ENCODE data around the gene GIGYF2. TPM values are rescaled to one million over a fixed set of nuclear protein-coding genes. Genes with fewer than 3 reads are reported as not detected.

GIGYF2 gene, protein sequence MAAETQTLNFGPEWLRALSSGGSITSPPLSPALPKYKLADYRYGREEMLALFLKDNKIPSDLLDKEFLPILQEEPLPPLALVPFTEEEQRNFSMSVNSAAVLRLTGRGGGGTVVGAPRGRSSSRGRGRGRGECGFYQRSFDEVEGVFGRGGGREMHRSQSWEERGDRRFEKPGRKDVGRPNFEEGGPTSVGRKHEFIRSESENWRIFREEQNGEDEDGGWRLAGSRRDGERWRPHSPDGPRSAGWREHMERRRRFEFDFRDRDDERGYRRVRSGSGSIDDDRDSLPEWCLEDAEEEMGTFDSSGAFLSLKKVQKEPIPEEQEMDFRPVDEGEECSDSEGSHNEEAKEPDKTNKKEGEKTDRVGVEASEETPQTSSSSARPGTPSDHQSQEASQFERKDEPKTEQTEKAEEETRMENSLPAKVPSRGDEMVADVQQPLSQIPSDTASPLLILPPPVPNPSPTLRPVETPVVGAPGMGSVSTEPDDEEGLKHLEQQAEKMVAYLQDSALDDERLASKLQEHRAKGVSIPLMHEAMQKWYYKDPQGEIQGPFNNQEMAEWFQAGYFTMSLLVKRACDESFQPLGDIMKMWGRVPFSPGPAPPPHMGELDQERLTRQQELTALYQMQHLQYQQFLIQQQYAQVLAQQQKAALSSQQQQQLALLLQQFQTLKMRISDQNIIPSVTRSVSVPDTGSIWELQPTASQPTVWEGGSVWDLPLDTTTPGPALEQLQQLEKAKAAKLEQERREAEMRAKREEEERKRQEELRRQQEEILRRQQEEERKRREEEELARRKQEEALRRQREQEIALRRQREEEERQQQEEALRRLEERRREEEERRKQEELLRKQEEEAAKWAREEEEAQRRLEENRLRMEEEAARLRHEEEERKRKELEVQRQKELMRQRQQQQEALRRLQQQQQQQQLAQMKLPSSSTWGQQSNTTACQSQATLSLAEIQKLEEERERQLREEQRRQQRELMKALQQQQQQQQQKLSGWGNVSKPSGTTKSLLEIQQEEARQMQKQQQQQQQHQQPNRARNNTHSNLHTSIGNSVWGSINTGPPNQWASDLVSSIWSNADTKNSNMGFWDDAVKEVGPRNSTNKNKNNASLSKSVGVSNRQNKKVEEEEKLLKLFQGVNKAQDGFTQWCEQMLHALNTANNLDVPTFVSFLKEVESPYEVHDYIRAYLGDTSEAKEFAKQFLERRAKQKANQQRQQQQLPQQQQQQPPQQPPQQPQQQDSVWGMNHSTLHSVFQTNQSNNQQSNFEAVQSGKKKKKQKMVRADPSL (N-terminal part only)
- 74.5 TPM for total RNA-seq
- long read RNA-seq, partial matches to known transcripts = 145 of 234 reads
- long read RNA-seq, other reads (novel, unspliced or antisense) = 89 of 234 reads

GRCh38 chr2:232697059-232697806 lies at the start of gene GIGYF2:
Gene GIGYF2 (plus strand): TSS chr2:232697331. CDS start chr2:232735198, 37,867 bp downstream.
- peak; percentile 99 for DNase-seq (ENCODE audit: low spot score)

DNA sequence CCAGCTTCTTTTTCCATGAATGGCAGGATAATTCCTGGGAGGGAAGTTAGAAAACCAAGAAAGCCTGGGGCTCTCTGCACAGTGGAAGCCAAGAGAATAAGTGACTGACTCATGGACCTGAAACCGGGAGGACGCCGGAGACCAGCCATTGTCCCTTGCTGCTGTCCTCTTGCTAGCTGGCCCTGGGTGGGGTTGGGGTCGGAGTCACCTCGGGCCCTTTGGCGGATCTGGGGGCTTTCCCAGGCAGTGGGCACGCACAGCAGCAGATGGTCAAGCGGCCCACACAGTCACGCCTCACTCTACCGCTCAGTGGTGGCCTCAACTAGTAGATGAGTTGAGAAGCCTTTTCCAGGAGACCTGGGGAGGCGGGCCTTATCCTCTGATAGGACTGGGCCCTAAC lies 48.1 kb upstream of the GIGYF2 start:
- no peak for DNase-seq (ENCODE audit: low spot score)

DNA sequence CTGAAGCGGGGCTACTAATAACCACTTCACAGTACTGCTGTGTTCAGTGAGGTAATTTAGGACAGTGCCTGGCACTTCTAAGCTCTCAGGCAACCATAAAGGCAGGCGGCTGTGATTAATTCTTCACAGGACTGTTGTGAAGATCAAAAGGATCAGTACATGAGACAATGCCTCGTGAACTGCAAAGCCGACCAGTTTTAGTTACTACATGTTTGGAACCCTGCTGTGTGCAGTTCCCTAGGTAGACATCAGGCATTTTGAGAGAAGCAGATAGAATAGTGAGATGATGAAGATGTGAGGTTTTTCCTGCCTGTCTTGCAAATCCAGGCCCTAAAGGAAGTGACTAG lies 44.7 kb upstream of the GIGYF2 start:
- DNase-seq (ENCODE audit: low spot score) = no peak

GRCh38 chr2:232653441-232653840 lies 43.7 kb upstream of the GIGYF2 start:
- no peak for DNase-seq (ENCODE audit: low spot score)

DNA sequence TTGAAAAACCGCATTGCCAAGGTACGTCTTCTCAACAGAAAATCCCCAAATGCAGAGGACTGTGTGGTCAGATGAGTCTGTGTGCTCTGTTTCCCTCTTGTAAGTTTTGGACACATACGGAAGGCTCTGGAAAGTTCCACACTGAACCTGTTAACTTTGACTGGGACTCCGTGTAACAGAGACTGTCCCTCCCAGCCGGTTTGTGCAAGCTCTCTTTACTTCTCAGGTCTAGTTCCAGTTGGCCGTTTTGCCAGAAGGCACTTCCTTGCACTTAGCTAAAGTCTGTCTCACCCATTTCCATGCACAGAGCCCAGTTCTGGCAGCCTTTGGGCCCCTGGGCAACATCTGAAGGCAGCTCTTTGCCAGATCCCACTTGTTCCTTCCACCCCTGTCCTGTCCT lies 41.7 kb upstream of the GIGYF2 start:
- no peak for DNase-seq (ENCODE audit: low spot score)

GRCh38 chr2:232658217-232658785 lies 38.8 kb upstream of the GIGYF2 start:
- no peak for DNase-seq (ENCODE audit: low spot score)

DNA sequence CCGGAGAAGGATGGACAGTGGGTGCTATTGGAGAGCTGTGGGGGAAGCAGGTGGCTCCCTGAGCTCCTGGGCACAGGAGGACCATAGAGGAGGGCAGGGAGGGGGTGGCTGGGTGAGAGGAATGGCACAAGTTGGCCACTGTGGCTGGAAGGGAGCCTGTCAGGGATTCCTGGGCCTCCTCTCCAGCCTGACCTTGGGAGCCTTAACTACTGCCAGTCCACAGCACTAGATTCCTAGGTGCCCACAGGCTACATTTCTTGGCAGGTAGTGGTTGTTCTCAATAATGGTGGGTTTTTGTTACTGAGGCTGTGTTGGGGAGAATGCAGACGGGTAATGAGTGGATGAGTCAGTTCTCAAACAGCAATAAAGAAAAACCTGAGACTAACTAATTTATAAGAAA lies 37.8 kb upstream of the GIGYF2 start:
- DNase-seq (ENCODE audit: low spot score) = no peak

DNA sequence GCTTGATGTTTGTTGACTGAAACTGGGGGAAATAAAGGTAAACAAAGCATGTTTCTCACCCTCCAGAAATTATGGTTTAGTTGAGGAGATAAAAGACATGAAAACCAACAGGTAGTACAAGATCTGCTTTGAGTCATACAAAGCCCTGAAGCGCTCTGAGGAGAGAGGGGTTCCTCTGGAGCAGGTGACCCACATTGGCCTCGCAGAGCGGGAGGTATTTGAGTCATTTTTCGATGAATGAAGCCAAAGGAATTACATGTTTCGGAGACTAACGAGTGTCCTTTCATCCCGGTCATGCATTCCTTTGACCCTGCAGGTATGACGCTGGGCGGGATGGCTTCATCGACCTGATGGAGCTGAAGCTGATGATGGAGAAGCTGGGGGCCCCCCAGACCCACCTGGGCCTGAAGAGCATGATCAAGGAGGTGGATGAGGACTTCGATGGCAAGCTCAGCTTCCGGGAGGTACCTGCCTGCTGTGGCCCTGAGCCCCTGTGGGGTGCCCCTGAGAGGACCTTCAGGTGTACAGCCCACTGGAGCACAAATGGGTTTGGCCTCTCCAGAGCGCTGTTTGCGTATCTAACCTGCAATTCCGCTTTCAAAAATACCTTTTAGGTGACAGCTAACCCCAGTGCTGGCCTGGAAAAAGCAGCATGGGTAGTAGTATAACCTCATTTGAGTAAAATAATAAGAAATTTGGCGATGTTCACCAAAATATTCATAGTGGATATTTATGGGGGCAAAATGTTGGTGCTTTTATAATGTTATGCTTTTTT lies 34.5 kb upstream of the GIGYF2 start:
- no peak for DNase-seq (ENCODE audit: low spot score)

DNA sequence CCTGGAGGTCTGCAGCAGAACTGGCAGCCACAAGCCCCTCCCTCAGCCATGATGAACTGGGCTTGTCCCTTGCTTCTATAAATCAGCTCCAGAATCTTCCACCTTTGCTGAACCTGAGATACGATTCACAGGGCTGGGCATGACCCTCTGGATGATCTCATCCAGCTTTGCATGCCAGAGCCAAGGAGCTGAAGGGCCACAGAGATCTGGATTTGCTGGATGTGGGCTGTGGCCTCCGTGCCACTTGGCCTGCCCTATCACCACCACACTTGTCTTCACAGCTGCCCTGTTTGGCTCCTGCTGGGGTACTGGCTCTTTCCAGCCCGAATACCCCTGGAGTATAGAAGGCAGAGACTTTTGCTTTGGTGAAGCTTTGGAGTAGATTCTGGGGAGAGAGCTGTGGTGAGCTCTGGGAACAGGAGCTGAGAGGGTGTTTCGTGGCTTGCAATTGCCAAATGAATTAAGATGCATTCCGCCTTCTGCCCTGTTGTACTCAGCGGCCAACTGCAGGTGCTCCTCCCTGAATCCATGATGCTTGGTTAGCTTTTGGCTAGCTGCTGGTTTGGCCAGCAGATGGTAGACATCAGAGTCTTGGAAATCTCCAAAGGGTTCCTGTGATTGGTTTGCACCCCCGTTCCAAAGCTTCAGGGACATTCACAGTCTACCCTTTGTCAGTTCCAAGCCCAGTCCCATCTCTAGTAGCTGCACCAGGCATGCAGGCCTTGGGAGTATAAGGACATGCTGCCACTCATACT lies 30.9 kb upstream of the GIGYF2 start:
- no peak for DNase-seq (ENCODE audit: low spot score)

GRCh38 chr2:232667989-232668583 lies 29.0 kb upstream of the GIGYF2 start:
- DNase-seq (ENCODE audit: low spot score) = no peak

DNA sequence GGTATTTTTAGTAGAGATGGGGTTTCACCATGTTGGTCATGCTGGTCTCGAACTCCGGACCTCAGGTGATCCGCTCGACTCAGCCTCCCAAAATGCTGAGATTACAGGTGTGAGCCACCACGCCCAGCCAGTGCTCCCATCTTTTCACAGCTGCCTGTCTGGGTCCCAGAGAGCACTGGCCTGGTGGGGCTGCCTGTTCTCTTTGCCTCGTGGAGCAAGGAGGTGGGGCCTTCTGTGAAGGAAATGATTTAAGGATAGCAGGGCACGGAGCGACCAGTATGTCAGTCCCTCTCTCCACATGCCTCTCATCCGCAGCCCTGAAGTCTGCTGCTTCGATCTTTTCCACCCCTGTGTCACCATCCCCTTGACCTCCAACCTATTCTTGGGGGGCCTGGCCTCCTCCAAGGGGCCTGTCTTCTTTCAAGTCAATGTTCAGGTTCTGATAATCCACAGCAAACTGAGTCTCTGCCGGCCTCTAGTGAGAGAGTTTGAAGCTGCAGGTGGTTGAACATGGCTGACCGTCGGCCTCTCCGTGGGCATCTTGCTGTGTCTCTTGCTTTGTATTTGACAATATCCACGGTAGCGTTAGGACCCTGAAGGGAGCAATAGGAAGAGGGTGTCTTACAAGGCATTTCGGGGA lies 28.2 kb upstream of the GIGYF2 start:
- no peak for DNase-seq (ENCODE audit: low spot score)

DNA sequence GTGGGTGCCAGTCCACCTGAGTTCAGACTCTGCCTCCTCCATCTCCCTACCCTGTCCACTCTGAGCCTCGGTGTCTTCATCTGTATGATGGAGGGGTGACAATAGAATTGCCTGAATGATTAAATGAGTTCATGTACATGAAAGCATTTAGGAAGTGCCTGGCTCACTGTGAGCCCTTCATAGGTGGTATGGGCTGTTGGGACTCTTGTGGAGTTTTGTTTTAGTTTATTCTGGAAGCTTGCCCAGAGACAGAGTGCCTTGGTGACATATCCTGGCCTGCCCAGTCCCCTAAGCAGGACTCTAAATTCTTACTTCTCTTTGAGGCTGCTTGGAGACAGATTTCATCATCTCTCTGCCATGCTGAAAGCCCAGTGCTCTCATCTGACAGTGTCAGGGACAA lies 24.5 kb upstream of the GIGYF2 start:
- no peak for DNase-seq (ENCODE audit: low spot score)

DNA sequence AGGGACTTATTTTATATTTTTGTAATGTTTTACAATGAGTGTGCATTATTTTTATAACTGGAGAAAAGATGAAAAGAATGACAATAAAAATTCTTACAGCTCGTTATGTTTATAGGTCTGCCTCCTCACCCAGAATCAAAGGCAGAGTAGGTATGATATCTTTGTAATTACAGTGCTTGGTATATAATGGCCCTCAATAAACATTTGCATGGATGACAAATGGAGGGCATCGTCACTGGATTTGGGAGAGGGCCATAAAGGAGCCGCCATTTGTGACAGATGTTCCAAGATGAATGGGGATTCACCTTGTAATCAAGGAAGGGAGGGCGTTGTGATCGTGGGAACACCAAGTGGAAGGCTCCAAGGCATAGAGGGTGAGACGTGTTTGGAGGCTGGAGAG lies 22.6 kb upstream of the GIGYF2 start:
- no peak for DNase-seq (ENCODE audit: low spot score)

DNA sequence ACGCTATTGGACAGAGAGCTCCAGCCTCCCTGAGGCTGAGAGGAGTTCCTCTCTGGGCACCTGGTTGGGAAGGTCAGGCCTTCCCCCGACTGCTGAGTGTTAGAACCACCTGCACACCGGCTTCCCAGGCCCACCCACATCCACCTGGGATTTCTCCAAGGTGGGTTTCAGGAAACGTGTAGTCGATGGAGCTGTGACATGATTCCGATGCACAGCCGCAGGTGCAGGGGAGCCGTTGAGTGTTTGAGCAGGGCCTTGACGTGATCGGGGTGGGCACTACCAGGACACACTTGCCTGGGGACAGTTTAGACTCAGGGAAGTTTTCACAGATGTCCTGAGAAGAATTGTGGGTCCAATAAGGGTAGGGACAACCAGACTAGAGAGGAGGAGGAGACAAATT lies 21.8 kb upstream of the GIGYF2 start:
- no peak for DNase-seq (ENCODE audit: low spot score)

DNA sequence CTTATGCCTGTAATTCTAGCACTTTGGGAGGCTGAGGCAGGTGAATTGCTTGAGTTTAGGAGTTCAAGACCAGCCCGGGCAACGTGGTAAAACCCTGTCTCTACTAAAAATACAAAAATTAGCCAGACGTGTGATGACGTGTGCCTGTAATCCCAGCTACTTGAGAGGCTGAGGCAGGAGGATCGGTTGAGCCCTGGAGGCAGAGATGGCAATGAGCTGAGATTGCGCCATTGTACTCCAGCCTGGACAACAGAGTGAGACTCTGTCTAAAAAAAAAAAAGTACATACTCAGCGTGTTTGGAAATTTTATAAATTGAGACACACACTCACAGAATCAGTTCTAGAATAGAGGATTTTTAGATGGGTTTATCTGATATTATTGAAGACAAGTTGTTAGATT lies 17.1 kb upstream of the GIGYF2 start:
- no peak for DNase-seq (ENCODE audit: low spot score)

- DNase-seq (ENCODE audit: low spot score) = no peak
These were observed 15.6 kb upstream of the GIGYF2 start for GRCh38 chr2:232681527-232681926.

- no peak for DNase-seq (ENCODE audit: low spot score)
These were observed 13.8 kb upstream of the GIGYF2 start for GRCh38 chr2:232683368-232683767.

- DNase-seq (ENCODE audit: low spot score) = peak; percentile 6
These were observed 11.7 kb upstream of the GIGYF2 start for GRCh38 chr2:232685391-232685790.

All from mesenteric fat pad (tissue), 1 donor.